Activated naive CD4-positive, alpha-beta T cell treated with anti-CD3 and anti-CD28 coated beads, Interleukin-2, amount 10 ng/mL, durations not matched to agents 7 days and 5 days (primary cell): ENCODE measurements around the gene CCL4L2.
"Not testable (repeated sequence)": the region's sequence is repeated elsewhere in the genome, so short reads cannot be mapped to it uniquely, and the experiment has no call there.

Experiments used
- CTCF ChIA-PET: fragments of 350-600 bp; sonication (Branson Sonifier 250); formaldehyde crosslinking; loops from one replicate; lab custom pipeline; 2021; ENCODE audit warnings: antibody characterized with exemption; lab: Charles Lee
- DNase-seq: peaks from one replicate; pipeline ENCODE4 v3.0.0-alpha.2; 2020
- H3K27ac Mint-ChIP-seq: one replicate; pipeline ENCODE4 v1.8.0; 2021; ENCODE audit warnings: mild to moderate bottlenecking, moderate library complexity, mixed read lengths
- H3K27me3 Mint-ChIP-seq: one replicate; pipeline ENCODE4 v1.8.0; 2021; ENCODE audit warnings: mild to moderate bottlenecking, mixed read lengths
- H3K36me3 Mint-ChIP-seq: one replicate; pipeline ENCODE4 v1.8.0; 2021; ENCODE audit warnings: mixed read lengths
- H3K4me1 Mint-ChIP-seq: one replicate; pipeline ENCODE4 v1.8.0; 2021; ENCODE audit warnings: mixed read lengths
- H3K4me3 Mint-ChIP-seq: one replicate; pipeline ENCODE4 v1.8.0; 2021; ENCODE audit warnings: mild to moderate bottlenecking, moderate library complexity, mixed read lengths
- H3K9me3 Mint-ChIP-seq: one replicate; pipeline ENCODE4 v1.8.0; 2021; ENCODE audit warnings: mixed read lengths

CCL4L2 gene

GRCh38 chr17:36205637-36206485, 5.0 kb upstream of the CCL4L2 start:
- Mint-ChIP-seq H3K36me3 (no peaks in the 10 kb centered on the region), H3K27ac (no peak overlapping the region), H3K27me3 (peaks cover 35% of the 10 kb centered on the region), H3K4me3 (no peak overlapping the region), H3K9me3 (no peaks in the 10 kb centered on the region), H3K4me1 (peaks cover 4% of the 10 kb centered on the region)
- no peak for DNase-seq
- CTCF ChIA-PET: interaction anchor here (0.6 kb wide), 1 partner anchor 57 kb away, joined by 3 read pairs; no protein-coding TSS in a partner anchor

- H3K36me3 Mint-ChIP-seq, H3K4me1 Mint-ChIP-seq, DNase-seq, H3K27ac Mint-ChIP-seq, H3K9me3 Mint-ChIP-seq, H3K4me3 Mint-ChIP-seq: not testable (repeated sequence)
- CTCF ChIA-PET: interaction anchor here (0.6 kb wide), 1 partner anchor 57 kb away, joined by 3 read pairs; no protein-coding TSS in a partner anchor
- H3K27me3 Mint-ChIP-seq: peaks cover 32% of the 10 kb centered on the region
Observed at GRCh38 chr17:36206486-36206821, 4.4 kb upstream of the CCL4L2 start.

DNA sequence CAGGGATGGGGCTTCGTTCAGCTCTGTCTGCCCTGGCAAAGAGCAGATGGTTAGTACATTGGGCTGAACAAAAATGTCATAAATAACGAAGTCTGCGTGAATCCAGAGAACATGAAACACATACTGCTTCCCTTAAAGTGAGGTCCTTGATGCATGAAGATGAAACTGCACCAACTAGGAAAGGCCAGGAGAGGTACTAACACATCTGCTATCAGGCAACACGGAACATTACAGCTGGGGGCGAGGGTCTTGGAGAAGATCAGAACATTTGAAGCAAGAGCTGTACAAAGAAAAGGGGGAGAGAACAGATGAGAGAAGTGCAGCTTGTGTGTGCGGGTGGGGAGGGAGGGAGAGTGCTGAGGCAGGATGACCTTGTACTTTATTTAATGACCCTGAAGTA, 3.5 kb upstream of the CCL4L2 start:
- DNase-seq, CTCF ChIA-PET, H3K36me3 Mint-ChIP-seq, H3K9me3 Mint-ChIP-seq, H3K27ac Mint-ChIP-seq, H3K4me3 Mint-ChIP-seq, H3K4me1 Mint-ChIP-seq: not testable (repeated sequence)
- H3K27me3 Mint-ChIP-seq: peaks cover 33% of the 10 kb centered on the region

DNA sequence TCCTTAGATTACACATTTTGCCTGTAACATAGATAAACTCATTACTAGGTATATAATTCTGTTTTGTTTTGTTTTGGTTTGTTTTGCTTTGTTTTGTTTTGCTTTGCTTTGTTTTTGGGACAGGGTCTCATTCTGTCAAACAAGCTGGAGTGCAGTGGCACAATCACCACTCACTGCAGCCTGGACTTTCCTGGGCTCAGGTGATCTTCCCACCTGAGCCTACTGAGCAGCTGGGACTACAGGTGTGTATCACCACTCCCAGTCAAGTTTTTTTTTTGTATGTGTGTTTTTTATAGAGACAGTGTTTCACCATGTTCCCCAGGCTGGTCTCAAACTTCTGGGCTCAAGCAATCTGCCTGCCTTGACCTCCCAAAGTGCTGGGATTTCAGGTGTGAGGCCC, 1.3 kb upstream of the CCL4L2 start:
- H3K4me3 Mint-ChIP-seq: no peak overlapping the region
- H3K27ac Mint-ChIP-seq: no peak overlapping the region
- H3K4me1 Mint-ChIP-seq: no peaks in the 10 kb centered on the region
- CTCF ChIA-PET: no interaction called here
- no peak for DNase-seq
- no peaks in the 10 kb centered on the region for H3K36me3 Mint-ChIP-seq
- no peaks in the 10 kb centered on the region for H3K9me3 Mint-ChIP-seq
- H3K27me3 Mint-ChIP-seq: peaks cover 36% of the 10 kb centered on the region

- H3K9me3 Mint-ChIP-seq, DNase-seq, H3K36me3 Mint-ChIP-seq, CTCF ChIA-PET, H3K27ac Mint-ChIP-seq, H3K4me1 Mint-ChIP-seq, H3K4me3 Mint-ChIP-seq: not testable (repeated sequence)
- H3K27me3 Mint-ChIP-seq: peaks cover 33% of the 10 kb centered on the region
Observed at GRCh38 chr17:36211484-36212271, 815 bp downstream of the CCL4L2 start.

DNA sequence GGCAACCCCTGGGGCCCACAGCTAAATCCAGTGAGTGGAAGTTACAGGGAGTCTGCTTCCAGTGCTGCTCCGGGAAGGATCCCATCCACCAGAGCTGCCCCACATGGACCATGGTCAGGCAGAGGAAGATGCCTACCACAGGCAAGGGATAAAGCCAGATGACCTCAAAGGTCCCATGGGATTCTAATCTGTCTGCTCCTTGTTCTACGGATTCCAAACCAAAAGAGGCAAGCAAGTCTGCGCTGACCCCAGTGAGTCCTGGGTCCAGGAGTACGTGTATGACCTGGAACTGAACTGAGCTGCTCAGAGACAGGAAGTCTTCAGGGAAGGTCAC, 1.4 kb downstream of the CCL4L2 start:
- DNase-seq: no peak
- CTCF ChIA-PET: no interaction called here
- Mint-ChIP-seq H3K27ac (no peak overlapping the region), H3K4me1 (no peaks in the 10 kb centered on the region), H3K4me3 (no peak overlapping the region), H3K27me3 (peaks cover 33% of the 10 kb centered on the region), H3K9me3 (no peaks in the 10 kb centered on the region), H3K36me3 (no peaks in the 10 kb centered on the region)

GRCh38 chr17:36212966-36213365, 2.1 kb downstream of the CCL4L2 start:
- CTCF ChIA-PET: no interaction called here
- Mint-ChIP-seq H3K36me3 (no peaks in the 10 kb centered on the region), H3K27me3 (peaks cover 33% of the 10 kb centered on the region), H3K4me1 (no peaks in the 10 kb centered on the region), H3K9me3 (no peaks in the 10 kb centered on the region), H3K4me3 (no peak overlapping the region), H3K27ac (no peak overlapping the region)
- no peak for DNase-seq

- H3K27me3 Mint-ChIP-seq: peaks cover 33% of the 10 kb centered on the region
- H3K4me3 Mint-ChIP-seq: no peak overlapping the region
- H3K27ac Mint-ChIP-seq: no peak overlapping the region
- DNase-seq: no peak
- no peaks in the 10 kb centered on the region for H3K36me3 Mint-ChIP-seq
- H3K9me3 Mint-ChIP-seq: peaks cover 3% of the 10 kb centered on the region
- H3K4me1 Mint-ChIP-seq: no peaks in the 10 kb centered on the region
- CTCF ChIA-PET: no interaction called here
Observed at GRCh38 chr17:36213695-36214094, 2.8 kb downstream of the CCL4L2 start.

GRCh38 chr17:36214918-36215317, 4.1 kb downstream of the CCL4L2 start:
- H3K9me3 Mint-ChIP-seq: peaks cover 3% of the 10 kb centered on the region
- no peak for DNase-seq
- H3K27ac Mint-ChIP-seq: no peak overlapping the region
- no peak overlapping the region for H3K4me3 Mint-ChIP-seq
- CTCF ChIA-PET: no interaction called here
- no peaks in the 10 kb centered on the region for H3K4me1 Mint-ChIP-seq
- H3K27me3 Mint-ChIP-seq: peaks cover 27% of the 10 kb centered on the region
- no peaks in the 10 kb centered on the region for H3K36me3 Mint-ChIP-seq

- H3K9me3 Mint-ChIP-seq, H3K4me3 Mint-ChIP-seq, H3K4me1 Mint-ChIP-seq, DNase-seq, H3K27ac Mint-ChIP-seq, H3K36me3 Mint-ChIP-seq, CTCF ChIA-PET: not testable (repeated sequence)
- peaks cover 25% of the 10 kb centered on the region for H3K27me3 Mint-ChIP-seq
Observed at GRCh38 chr17:36215406-36216308, 4.8 kb downstream of the CCL4L2 start.

DNA sequence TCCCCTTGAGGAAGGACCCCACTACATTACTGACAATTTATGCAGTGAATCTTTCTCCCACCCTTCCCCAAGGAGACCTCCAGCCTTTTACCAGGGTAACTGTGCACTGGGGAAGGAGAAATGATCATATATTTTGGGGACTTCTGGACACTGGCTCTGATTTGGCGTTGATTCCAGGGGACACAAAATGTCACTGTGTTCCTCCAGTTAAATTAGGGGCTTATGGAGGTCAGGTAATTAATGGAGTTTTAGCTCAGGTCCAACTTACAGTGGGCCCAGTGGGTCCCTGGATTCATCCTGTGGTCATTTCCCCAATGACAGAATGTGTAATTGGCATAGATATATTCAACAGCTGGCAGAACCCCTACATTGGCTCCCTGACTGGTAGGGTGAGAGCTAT, 8.7 kb downstream of the CCL4L2 start:
- H3K27ac Mint-ChIP-seq, H3K4me1 Mint-ChIP-seq, H3K36me3 Mint-ChIP-seq, DNase-seq, CTCF ChIA-PET, H3K27me3 Mint-ChIP-seq, H3K9me3 Mint-ChIP-seq, H3K4me3 Mint-ChIP-seq: not testable (repeated sequence)

- H3K4me3 Mint-ChIP-seq, DNase-seq, CTCF ChIA-PET, H3K36me3 Mint-ChIP-seq, H3K4me1 Mint-ChIP-seq, H3K9me3 Mint-ChIP-seq, H3K27me3 Mint-ChIP-seq, H3K27ac Mint-ChIP-seq: not testable (repeated sequence)
Observed at GRCh38 chr17:36220737-36221580, 10.1 kb downstream of the CCL4L2 start.

- H3K36me3 Mint-ChIP-seq, H3K4me3 Mint-ChIP-seq, DNase-seq, H3K4me1 Mint-ChIP-seq, H3K27ac Mint-ChIP-seq, CTCF ChIA-PET, H3K27me3 Mint-ChIP-seq, H3K9me3 Mint-ChIP-seq: not testable (repeated sequence)
Observed at GRCh38 chr17:36221581-36222100, 10.8 kb downstream of the CCL4L2 start.
